ENCODE results near the gene LDAF1.
A peak's percentile ranks its signal among the peaks of the same experiment; 100 is the strongest.
"Not testable (repeated sequence)": the region's sequence is repeated elsewhere in the genome, so short reads cannot be mapped to it uniquely, and the experiment has no call there.

The LDAF1 gene

DNA sequence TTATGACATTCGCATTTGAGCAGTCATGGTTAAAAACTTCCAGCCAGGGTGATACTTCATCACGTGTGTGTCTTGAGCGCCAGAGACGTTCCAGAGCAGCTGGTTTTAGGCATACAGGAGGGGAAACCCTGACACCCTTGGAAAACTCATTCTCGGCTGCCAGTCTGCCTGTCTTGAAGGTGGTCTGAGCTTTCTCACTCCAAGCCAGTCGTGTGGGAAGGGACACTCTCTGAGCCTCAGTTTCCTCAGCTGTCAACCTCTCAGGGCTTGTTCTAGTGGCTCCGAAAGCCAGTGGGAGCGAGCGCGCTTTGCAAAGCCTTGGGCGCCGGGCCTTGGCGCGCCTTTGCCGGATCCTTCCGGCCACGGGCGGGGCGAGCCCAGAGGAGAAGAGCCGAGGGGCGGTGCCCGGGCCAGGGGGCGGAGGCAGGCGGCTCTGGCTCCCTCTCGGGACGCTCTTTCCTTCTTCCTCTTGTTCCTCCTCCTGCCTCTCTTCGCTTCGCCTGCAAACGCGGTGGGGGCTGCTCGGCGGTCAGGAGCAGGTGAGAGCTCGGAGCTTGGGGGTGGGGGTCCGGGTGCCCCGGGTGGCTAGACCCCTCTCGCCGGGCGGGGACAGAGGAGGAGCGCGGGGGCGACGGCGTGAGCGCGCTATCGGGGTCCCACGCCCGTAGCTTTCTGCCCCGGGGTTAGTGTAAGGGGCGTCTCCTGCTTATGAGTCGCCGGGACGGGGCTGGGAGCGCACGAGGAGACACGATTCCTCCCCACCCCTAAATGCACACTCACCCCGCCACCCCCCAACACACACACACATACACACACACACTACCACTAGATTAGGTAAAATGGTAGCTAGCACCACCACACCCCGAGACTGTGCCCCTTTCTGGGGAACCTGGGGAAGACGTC, at the start of gene LDAF1:
TSS of gene LDAF1 (plus strand) at position 467 of the 903 bp plus-strand sequence. CDS start 2,509 bp downstream, outside the sequence.
- peak; percentile 86 for DNase-seq

DNA sequence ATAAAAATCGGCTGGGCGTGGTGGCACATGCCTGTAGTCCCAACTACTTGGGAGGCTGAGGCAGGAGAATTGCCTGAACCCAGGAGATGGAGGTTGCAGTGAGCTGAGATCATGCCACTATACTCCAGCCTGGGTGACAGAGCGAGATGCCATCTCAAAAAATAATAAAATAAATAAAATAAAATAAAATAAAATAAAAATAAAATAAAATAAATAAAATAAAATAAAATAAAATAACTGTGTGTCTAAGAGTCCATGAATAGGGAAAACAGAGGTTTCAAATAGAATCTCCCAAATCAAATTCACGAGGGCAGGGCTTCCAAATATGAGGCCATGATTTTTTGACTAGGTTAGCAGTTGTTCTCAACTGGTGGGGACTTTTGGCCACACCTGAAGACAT, 42.9 kb upstream of the LDAF1 start:
- DNase-seq = not testable (repeated sequence)

DNA sequence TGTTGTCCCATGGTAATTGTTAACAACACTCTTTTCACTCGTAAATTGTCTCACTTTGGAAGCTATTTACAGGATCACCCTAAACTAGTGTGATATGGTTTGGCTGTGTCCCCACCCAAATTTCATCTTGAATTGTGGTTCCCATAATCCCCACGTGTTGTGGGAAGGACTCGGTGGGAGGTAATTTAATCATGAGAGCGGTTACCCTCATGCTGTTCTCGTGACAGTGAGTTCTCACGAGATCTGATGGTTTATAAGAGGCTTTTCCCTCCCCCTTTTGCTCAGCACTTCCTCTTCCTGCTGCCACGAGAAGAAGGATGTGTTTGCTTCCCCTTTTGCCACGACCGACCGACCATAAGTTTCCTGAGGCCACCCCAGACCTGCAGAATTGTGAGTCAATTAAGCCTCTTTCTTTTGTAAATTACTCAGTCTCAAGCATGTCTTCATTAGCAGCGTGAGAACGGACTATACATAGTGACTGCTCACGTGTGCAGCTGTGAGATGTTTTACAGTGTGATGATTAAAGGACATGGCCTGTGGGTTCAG, 42.3 kb upstream of the LDAF1 start:
- DNase-seq = no peak

DNA sequence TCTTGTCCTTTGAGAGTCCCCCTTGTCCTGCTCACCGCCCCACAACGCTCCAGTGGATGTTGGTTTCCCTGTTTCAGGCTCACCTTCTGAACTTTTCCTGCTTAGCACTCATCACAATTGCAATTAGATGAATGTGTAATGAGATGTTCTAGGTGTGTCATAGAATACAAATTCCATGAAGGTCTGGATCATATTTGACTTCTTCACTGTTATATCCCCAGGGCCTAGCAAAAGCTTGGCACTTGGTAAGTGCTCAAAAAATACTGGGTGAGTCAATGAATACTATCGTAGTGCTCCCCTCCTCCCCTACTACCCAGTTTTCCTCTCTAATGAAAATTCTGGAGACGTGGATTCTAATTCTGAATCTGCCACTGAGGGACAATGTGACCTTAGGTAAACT, 40.9 kb upstream of the LDAF1 start:
- no peak for DNase-seq

DNA sequence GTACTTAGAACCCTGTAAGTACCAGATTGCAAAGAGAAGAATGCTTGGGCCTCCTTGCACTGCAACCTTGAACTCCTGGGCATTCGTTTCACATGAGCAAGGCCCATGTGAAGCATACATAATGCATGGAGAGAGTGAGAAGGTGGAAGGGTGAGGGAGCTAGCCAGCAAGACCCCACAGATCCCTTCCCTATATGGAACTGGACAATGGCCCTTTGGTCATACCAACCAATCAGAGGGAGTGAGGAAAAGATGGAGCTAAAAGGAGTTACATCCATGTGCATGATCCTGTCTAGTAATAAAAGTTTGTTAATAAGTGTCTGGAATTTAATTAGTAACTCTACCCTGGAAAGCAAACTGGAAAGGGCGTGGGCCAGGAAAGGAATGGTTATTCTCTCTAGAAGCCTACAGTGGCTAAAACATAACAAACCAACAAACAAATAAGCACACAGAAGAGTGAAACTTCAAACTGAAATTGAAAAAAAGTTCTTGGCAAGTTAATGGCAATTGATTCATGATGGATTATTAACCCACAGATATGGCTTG, 37.4 kb upstream of the LDAF1 start:
- DNase-seq = no peak

DNA sequence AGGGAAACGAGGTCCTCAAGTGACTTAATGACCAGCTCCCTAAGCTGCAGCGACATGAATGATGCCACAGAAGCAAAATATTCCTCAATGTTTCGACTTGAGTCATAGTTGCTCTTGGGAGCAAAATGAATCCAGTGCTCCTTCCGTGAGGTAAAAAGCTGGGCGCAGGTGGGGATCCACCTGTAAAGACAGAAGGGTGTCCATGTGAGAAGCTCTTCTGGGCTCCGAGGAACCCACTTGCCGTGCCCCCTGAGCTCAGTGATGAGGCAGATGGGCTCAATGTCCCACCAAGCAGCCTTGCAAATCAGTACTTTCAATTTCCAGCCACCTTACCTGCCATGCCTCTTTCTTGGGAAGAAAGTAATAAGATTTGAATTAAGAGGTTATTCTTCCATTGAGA, 33.3 kb upstream of the LDAF1 start:
- no peak for DNase-seq

DNA sequence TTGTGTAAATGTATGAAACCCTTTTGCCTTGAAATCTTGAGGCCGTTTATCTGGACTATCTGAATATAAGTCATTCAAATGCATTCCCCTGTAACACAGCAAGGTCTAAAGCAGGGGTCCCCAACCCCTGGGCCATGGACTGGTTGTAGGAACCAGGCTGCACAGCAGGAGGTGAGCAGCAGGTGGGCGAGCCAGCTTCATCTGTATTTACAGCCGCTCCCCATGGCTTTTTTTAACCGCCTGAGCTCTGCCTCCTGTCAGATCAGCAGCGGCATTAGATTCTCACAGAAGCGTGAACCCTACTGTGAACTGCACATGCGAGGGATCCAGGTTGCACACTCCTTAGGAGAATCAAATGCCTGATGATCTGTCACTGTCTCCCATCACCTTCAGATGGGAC, 32.0 kb upstream of the LDAF1 start:
- DNase-seq = no peak

DNA sequence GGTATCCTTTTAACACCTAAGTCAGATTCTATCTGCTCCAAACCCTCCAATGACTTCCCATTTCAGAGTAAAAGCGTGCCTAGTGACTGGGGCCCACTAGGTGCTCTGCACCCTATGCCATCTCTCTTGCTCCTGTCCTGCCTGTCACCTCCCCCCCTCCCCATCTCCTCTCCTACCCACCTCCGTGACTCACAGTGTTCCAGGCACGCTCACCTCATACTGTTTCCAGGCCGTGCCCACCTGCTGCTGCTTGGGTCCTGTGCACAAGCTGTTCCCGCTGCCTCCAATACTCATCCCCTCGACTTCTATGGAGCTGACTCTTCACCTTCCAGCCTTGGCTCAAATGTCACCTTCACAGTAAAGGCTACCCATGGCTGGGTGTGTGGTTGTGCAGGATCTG, 29.5 kb upstream of the LDAF1 start:
- DNase-seq = no peak

DNA sequence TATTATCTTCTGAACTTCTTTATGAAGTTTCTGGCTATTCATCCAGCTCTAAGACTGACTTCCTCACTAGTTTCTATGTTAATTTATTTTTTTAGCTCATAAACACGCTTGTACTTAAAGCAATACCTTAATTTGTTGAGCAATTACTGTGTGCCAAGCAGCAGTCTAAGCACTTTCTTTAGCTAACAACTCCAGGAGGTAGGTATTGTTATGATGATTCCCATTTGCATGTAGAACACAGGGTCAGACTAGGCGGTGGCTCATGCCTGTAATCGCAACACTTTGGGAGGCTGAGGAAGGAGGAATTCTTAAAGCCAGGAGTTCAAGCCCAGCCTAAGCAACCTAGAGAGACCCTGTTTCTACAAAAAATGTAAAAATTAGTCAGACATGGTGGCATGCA, 27.7 kb upstream of the LDAF1 start:
- DNase-seq = no peak

DNA sequence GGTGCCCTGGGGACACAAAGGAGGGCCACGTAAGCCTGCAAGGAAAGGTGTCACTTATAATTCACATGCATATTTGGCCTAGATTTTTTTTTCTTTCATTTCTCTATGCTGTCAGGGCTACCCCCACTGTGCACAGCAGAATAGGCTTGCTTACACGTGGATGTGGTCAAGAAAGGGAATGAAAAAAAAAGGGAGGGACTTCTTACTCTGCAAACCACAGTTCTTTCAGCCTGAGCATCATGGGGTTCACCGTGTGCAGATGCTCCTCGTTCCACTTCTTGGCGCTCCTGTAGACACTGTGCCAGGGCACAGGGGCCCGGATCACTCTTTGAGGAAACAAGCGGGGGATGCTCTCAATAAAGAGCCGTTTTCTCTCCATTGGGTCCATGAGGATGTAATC, 24.4 kb upstream of the LDAF1 start:
- no peak for DNase-seq

DNA sequence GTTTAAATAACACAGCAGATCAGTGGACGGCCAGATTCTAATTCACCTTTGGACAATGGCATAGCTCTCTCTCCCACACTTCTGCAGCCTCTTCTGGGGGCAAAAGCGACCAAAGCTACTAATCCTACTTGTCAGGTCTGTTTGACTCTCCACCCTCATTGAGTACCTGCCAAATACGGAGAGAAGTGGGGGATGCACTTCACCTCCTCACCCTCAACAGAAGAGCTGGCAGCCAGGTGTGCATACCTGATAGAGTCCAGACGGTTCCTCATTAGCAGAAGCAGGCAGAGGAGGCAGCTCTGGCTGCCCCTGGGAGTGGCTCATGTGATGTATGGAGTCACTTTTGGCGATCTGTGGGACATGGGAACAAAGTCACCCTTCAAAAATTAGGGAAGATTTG, 12.7 kb upstream of the LDAF1 start:
- DNase-seq = no peak

DNA sequence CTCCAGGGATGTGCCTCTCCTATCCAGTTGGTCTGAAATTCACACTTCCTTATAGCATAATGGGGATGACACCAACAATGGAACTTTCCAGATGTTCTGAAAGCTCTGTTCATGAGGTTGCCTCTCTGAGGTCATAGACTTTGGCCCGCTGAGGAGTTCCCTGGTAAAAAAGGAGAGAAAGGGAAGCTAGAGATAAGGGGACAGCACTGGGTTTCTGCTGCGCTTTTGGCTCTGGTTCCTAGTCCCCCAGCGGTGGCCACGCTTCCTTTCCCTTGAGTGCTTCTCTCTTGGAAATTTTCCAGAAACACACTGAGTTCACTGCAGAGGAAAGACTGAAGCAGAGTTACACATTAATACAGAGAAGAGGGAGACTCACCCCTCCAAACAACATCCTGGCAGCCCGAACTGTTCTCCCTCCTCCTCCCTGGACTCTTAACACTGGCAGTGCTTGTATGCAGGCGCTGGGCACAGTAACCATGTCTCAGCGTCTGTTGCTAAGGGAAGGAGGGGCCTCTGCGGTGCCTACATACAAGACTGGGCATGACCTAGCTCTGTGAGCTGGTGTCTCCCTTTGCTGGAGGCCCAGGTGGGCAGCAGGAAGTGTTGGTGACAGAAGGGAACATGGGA, 8.0 kb upstream of the LDAF1 start, which contains the start of gene DNAH3:
TSS of gene DNAH3 (minus strand) at position 472 of the 627 bp plus-strand sequence. CDS start 527 bp downstream, outside the sequence.
- DNase-seq = no peak

DNA sequence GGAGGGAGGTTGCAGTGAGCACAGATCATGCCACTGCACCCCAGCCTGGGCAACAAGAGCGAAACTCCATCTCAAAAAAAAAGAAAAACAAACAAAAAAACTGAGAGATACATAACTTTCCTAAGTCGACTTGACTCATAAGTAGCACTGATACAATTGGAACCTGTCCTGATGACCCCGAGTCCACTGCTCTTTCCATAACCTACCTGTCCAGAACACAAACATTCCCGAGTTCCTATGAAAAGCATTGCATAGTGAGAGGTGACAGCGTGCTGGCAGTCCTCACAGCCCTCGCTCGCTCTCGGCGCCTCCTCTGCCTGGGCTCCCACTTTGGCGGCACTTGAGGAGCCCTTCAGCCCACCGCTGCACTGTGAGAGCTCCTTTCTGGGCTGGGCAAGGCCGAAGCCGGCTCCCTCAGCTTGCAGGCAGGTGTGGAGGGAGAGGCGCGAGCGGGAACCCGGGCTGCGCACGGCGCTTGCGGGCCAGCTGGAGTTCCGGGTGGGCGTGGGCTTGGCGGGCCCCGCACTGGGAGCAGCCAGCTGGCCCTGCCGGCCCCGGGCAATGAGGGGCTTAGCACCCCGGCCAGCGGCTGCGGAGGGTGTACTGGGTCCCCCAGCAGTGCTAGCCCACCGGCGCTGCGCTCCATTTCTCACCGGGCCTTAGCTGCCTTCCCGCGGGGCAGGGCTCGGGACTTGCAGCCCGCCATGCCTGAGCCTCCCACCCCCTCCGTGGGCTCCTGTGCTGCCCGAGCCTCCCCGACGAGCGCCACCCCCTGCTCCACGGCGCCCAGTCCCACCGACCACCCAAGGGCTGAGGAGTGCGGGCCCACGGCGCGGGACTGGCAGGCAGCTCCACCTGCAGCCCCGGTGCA, 6.1 kb upstream of the LDAF1 start:
- not testable (repeated sequence) for DNase-seq

DNA sequence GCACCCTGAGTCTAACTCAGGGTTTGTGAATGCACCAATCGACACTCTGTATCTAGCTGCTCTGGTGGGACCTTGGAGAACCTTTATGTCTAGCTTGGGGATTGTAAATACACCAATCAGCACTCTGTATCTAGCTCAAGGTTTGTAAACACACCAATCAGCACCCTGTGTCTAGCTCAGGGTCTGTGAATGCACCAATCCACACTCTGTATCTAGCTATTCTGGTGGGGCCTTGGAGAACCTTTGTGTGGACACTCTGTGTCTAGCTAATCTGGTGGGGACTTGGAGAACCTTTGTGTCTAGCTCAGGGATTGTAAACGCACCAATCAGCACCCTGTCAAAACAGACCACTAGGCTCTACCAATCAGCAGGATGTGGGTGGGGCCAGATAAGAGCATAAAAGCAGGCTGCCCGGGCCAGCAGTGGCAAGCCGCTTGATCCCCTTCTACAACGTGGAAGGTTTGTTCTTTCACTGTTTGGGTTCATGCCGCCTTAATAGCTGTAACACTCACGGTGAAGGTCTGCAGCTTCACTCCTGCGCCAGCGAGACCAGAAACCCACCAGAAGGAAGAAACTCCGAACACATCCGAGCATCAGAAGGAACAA, 5.2 kb upstream of the LDAF1 start:
- DNase-seq = not testable (repeated sequence)

DNA sequence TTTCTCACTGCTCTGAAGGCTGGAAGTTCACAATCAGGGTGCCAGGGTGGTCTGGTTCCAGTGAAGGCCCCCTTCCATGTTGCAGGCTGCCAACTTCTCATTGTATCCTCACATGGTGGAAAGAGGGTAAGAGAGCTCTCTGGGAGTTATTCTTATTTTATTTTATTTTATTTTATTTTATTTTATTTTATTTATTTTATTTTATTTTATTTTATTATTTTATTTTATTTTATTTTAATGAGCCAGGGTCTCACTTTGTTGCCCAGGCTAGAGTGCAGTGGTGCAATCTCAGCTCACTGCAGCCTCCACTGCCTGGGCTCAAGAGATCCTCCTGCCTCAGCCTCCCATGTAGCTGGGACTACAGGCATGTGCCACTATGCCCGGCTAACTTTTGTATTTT, 2.5 kb upstream of the LDAF1 start:
- DNase-seq = not testable (repeated sequence)

DNA sequence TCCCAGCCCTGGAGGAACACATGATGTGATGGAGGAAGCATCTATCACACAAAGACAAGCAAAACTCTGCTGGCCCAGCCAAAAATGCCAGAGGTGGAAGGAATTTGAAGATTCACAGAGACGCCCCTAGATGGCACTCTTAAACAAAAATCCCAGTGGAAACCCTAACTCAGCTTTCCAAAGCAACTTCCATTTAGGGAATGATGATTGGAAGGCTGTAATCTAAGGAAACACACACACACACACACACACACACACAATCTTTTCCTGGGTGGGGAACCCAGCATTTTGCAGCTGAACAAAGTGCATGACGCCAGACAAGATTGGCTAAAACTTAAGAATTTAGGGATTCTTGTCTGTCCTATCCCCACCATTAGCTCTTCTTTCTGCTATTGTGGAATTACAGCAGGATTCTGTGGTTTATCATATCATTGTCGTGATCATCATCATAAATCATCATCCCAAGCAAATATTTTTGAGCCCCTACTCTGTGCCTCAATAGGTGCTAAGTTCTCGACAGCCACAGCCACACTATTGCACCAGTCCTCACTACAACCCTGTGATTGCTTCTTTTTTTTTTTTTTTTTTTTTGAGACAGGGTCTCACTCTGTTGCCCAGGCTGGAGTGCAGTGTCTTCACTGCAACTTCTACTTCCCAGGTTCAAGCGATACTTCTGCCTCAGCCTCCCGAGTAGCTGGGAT, 1.6 kb upstream of the LDAF1 start:
- DNase-seq = peak; percentile 31

DNA sequence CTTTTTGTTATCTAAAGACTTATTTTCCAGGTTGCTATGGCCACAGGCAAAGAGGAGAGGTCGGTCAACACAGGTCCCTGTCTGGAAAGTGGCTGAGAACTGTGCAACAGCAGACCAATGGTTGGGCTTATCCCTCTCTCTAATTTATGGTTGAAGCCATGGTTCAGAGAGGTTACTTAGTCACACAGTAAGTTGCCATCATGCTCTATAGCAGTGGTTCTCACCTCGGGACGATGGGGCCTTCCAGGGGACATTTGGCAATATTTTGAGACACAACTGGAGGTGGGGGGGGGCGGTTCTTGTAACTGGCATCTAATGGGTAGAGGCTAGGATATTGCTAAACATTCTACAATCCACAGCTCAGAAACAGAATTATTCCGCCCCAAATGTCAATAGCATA, 842 bp upstream of the LDAF1 start:
- DNase-seq = no peak

DNA sequence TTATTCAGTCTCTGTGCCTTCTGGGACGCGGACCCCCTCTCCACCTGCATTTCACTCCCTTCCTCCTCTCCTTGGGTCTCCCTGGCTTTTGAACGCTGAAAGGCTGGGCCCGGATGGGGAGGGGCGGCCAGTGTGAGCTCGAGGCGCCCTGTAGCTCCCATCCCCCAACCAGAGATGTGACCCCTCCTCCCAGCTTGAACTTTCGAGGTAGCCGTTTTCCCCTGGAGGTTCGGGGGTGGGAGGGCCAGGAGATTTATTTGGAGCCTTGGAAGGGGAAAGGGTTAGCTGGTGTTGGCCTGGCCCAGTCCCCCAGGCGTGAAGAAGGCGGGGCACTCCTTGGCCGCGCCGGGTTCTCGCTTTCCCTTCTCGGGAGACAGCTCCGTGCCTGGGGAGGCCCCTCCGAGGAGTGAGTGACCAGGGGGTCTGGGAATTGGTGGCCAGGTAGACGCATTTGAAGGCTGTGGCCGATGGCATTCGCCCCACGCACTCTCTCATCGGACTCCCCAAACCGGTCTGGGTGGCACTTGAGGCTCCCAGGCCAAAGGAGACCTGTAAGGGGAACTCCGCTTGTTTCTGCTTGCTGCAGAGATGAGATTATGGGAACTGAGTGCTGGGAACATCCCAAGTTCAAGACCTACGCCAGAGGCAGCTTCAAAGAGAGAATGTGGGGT, 942 bp downstream of the LDAF1 start:
- DNase-seq = peak; percentile 20

DNA sequence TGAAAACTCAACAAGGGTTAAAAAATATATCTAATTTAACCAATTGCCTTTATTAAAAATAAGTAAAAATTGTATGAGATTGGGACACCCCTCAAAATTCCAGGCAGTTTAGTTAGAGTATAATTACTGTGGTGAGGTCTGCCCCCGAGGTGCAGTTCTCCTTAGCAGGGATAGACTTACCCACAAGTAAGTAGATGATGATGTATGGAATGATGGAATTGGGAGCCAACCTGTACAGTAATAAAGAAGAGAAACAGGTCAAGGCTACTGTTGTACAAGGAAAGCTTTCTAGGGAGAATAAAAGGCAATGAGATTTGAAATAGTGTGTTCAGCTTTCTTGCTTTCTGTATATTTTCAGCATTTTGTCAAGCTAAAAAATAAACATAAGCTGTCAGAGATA, 1.8 kb downstream of the LDAF1 start:
- DNase-seq = no peak

DNA sequence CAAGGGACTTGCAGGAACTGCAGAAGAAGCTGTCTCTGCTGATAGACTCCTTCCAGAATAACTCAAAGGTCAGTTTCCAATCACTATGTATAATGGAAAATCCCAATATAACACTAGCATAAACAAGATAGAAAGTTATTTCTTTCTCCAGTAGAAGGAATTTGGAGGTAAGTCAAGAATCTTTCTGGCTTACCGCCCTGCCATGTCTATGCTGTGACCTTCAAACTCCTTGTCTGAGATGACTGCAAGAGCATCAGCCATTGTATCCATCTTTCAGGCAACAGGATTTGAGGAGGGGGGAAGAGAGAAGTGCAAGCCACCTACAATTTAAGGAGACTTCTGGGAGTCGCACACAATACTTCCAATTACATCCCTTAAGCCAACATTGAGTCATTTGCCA, 2.7 kb downstream of the LDAF1 start:
- no peak for DNase-seq

DNA sequence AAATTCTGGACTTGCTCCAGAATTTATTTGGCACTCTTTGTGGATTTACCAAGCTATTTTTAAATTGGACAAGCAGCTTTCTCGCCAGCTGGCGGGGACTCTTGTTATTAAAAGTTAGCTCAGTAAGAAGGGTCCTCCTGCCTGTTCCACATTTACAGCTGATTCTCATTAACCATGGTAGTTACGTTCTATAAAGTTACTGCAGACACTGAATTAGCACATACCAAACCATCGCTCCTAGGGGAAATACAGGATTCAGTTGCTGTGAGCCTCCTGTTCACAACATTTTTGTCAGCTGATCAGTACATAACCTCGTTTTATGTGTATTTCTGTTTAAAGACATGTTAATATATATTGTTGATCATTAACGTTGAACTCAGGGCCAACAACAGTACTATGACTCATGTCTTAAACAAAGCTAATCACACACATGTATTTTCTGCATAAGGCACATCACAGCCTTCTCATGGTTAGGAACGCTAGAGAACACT, 4.2 kb downstream of the LDAF1 start:
- DNase-seq = no peak
